ENCODE results near the gene FBF1. TPM values are rescaled to one million over a fixed set of nuclear protein-coding genes. Genes with fewer than 3 reads are reported as not detected.

Gene FBF1
- 10 to 100 TPM; 23.4 to 24.5 TPM for total RNA-seq

GRCh38 chr17:75940727-75941441 is at the start of gene FBF1:
FBF1 (minus strand) TSS chr17:75941042; CDS start chr17:75938149, 2,893 bp downstream.
- peak within 1 kb of the TSS; percentile 85 for H3K4me3 Mint-ChIP-seq
- H3K9me3 Mint-ChIP-seq (ENCODE audit: insufficient read depth) = no peaks in the 10 kb centered on the region
- H3K4me1 Mint-ChIP-seq (ENCODE audit: low read depth) = peaks cover 16% of the 10 kb centered on the region
- peak within 1 kb of the TSS; percentile 83 for H3K27ac Mint-ChIP-seq
- peak; percentile 99 for ATAC-seq
- ChIA-PET POLR2A (interaction anchor here (0.8 to 1.3 kb wide), 4 partner anchors 11 to 140 kb away, joined by 3 to 5 read pairs (median 3); partner anchors contain the start of genes ACOX1, MRPL38 and TEN1), CTCF (interaction anchor here (0.7 to 1.1 kb wide), 3 partner anchors 60 to 187 kb away, joined by 3 read pairs; partner anchors contain the start of gene CDK3)
- H3K27me3 Mint-ChIP-seq (ENCODE audit: low read depth) = no peaks in the 10 kb centered on the region
- H3K36me3 Mint-ChIP-seq (ENCODE audit: low read depth) = peaks cover 5% of the 10 kb centered on the region
- DNase-seq = peak; percentile 93

- no peak for ATAC-seq
- no peak for DNase-seq
- H3K36me3 Mint-ChIP-seq (ENCODE audit: low read depth) = peaks cover 8% of the 10 kb centered on the region
- no peak overlapping the region for H3K27ac Mint-ChIP-seq
- no peaks in the 10 kb centered on the region for H3K9me3 Mint-ChIP-seq (ENCODE audit: insufficient read depth)
- no peaks in the 10 kb centered on the region for H3K4me1 Mint-ChIP-seq (ENCODE audit: low read depth)
- POLR2A ChIA-PET = no interaction called here
- no peak overlapping the region for H3K4me3 Mint-ChIP-seq
- H3K27me3 Mint-ChIP-seq (ENCODE audit: low read depth) = no peaks in the 10 kb centered on the region
- CTCF ChIA-PET = interaction anchor here (1.3 kb wide), 1 partner anchor 13 kb away, joined by 4 read pairs; no protein-coding TSS in a partner anchor
These were observed 46.2 kb upstream of the FBF1 start for GRCh38 chr17:75987041-75987440.

- H3K4me3 Mint-ChIP-seq = no peak overlapping the region
- no peak overlapping the region for H3K27ac Mint-ChIP-seq
- CTCF ChIA-PET = no interaction called here
- H3K27me3 Mint-ChIP-seq (ENCODE audit: low read depth) = no peaks in the 10 kb centered on the region
- no peak for ATAC-seq
- no peak for DNase-seq
- H3K36me3 Mint-ChIP-seq (ENCODE audit: low read depth) = peaks cover 4% of the 10 kb centered on the region
- H3K4me1 Mint-ChIP-seq (ENCODE audit: low read depth) = peaks cover 4% of the 10 kb centered on the region
- no peaks in the 10 kb centered on the region for H3K9me3 Mint-ChIP-seq (ENCODE audit: insufficient read depth)
- POLR2A ChIA-PET = interaction anchor here (1.2 kb wide), 1 partner anchor 9 kb away, joined by 3 read pairs; no protein-coding TSS in a partner anchor
These were observed 45.1 kb upstream of the FBF1 start for GRCh38 chr17:75985986-75986385.

- DNase-seq = no peak
- H3K27ac Mint-ChIP-seq = no peak overlapping the region
- CTCF ChIA-PET = interaction anchor here (1.3 to 2.4 kb wide), 2 partner anchors 17 to 106 kb away, joined by 4 to 13 read pairs; partner anchors contain the start of gene CDK3
- H3K9me3 Mint-ChIP-seq (ENCODE audit: insufficient read depth) = no peaks in the 10 kb centered on the region
- H3K4me3 Mint-ChIP-seq = no peak overlapping the region
- no peak for ATAC-seq
- peaks cover 11% of the 10 kb centered on the region for H3K36me3 Mint-ChIP-seq (ENCODE audit: low read depth)
- POLR2A ChIA-PET = no interaction called here
- H3K4me1 Mint-ChIP-seq (ENCODE audit: low read depth) = peaks cover 17% of the 10 kb centered on the region
- no peaks in the 10 kb centered on the region for H3K27me3 Mint-ChIP-seq (ENCODE audit: low read depth)
These were observed 42.8 kb upstream of the FBF1 start for GRCh38 chr17:75983501-75984181.

GRCh38 chr17:75981019-75981615 is 40.3 kb upstream of the FBF1 start:
- Mint-ChIP-seq H3K36me3 (ENCODE audit: low read depth) (peaks cover 17% of the 10 kb centered on the region), H3K4me1 (ENCODE audit: low read depth) (peaks cover 34% of the 10 kb centered on the region), H3K9me3 (ENCODE audit: insufficient read depth) (no peaks in the 10 kb centered on the region), H3K27me3 (ENCODE audit: low read depth) (no peaks in the 10 kb centered on the region), H3K27ac (peak overlapping the region; percentile 100), H3K4me3 (peak overlapping the region; percentile 99)
- ChIA-PET CTCF (interaction anchor here (0.6 to 1.9 kb wide), 7 partner anchors 8 to 105 kb away, joined by 3 to 10 read pairs (median 3); partner anchors contain the start of gene CDK3), POLR2A (interaction anchor here (0.7 kb wide), 1 partner anchor 15 kb away, joined by 3 read pairs; no protein-coding TSS in a partner anchor)
- DNase-seq (no peak), ATAC-seq (no peak)

- Mint-ChIP-seq H3K36me3 (ENCODE audit: low read depth) (peaks cover 19% of the 10 kb centered on the region), H3K9me3 (ENCODE audit: insufficient read depth) (no peaks in the 10 kb centered on the region), H3K27ac (peak overlapping the region; percentile 100), H3K4me1 (ENCODE audit: low read depth) (peaks cover 40% of the 10 kb centered on the region), H3K4me3 (peak overlapping the region; percentile 99), H3K27me3 (ENCODE audit: low read depth) (no peaks in the 10 kb centered on the region)
- DNase-seq (no peak), ATAC-seq (no peak)
- ChIA-PET CTCF (interaction anchor here (0.6 to 1.9 kb wide), 9 partner anchors 9 to 336 kb away, joined by 3 to 10 read pairs (median 3); partner anchors contain the start of gene CDK3), POLR2A (interaction anchor here (0.6 to 0.7 kb wide), 4 partner anchors 16 to 390 kb away, joined by 3 to 4 read pairs (median 3); partner anchors contain the start of gene UNK)
These were observed 39.6 kb upstream of the FBF1 start for GRCh38 chr17:75980188-75981018.

GRCh38 chr17:75979705-75980187 is 38.9 kb upstream of the FBF1 start:
- Mint-ChIP-seq H3K36me3 (ENCODE audit: low read depth) (peaks cover 19% of the 10 kb centered on the region), H3K4me3 (peak overlapping the region; percentile 99), H3K27me3 (ENCODE audit: low read depth) (no peaks in the 10 kb centered on the region), H3K9me3 (ENCODE audit: insufficient read depth) (no peaks in the 10 kb centered on the region), H3K4me1 (ENCODE audit: low read depth) (peaks cover 40% of the 10 kb centered on the region), H3K27ac (peak overlapping the region; percentile 100)
- ChIA-PET CTCF (interaction anchor here (1.0 to 1.9 kb wide), 4 partner anchors 9 to 337 kb away, joined by 3 to 10 read pairs (median 3); partner anchors contain the start of gene CDK3), POLR2A (interaction anchor here (0.6 to 0.7 kb wide), 3 partner anchors 15 to 195 kb away, joined by 3 to 4 read pairs (median 3); partner anchors contain the start of gene UNK)
- ATAC-seq (peak; percentile 47), DNase-seq (no peak)

- POLR2A ChIA-PET = interaction anchor here (0.9 to 1.6 kb wide), 5 partner anchors 15 to 124 kb away, joined by 3 to 6 read pairs (median 5); partner anchors contain the start of genes FBF1 and WBP2
- H3K27ac Mint-ChIP-seq = peak within 1 kb of the TSS; percentile 100
- H3K4me1 Mint-ChIP-seq (ENCODE audit: low read depth) = peaks cover 42% of the 10 kb centered on the region
- DNase-seq (peak; percentile 99), ATAC-seq (peak; percentile 97)
- H3K9me3 Mint-ChIP-seq (ENCODE audit: insufficient read depth) = no peaks in the 10 kb centered on the region
- peak within 1 kb of the TSS; percentile 99 for H3K4me3 Mint-ChIP-seq
- H3K36me3 Mint-ChIP-seq (ENCODE audit: low read depth) = peaks cover 22% of the 10 kb centered on the region
- H3K27me3 Mint-ChIP-seq (ENCODE audit: low read depth) = no peaks in the 10 kb centered on the region
- CTCF ChIA-PET = interaction anchor here (0.7 to 1.9 kb wide), 3 partner anchors 13 to 35 kb away, joined by 3 to 5 read pairs (median 3); no protein-coding TSS in a partner anchor
These were observed 38.3 kb upstream of the FBF1 start, which contains the start of the genes ACOX1 and TEN1 for GRCh38 chr17:75978938-75979704. ACOX1 (minus strand) TSS chr17:75979166; CDS start chr17:75979073, 93 bp downstream. TEN1 (plus strand) TSS chr17:75979240; CDS start chr17:75986193, 6,953 bp downstream.

- ChIA-PET CTCF (interaction anchor here (1.0 kb wide), 1 partner anchor 11 kb away, joined by 3 read pairs; no protein-coding TSS in a partner anchor), POLR2A (interaction anchor here (0.6 kb wide), 1 partner anchor 354 kb away, joined by 3 read pairs; no protein-coding TSS in a partner anchor)
- DNase-seq (no peak), ATAC-seq (no peak)
- Mint-ChIP-seq H3K27ac (no peak overlapping the region), H3K36me3 (ENCODE audit: low read depth) (peaks cover 32% of the 10 kb centered on the region), H3K27me3 (ENCODE audit: low read depth) (no peaks in the 10 kb centered on the region), H3K4me1 (ENCODE audit: low read depth) (peaks cover 44% of the 10 kb centered on the region), H3K4me3 (no peak overlapping the region), H3K9me3 (ENCODE audit: insufficient read depth) (no peaks in the 10 kb centered on the region)
These were observed 35.5 kb upstream of the FBF1 start for GRCh38 chr17:75976175-75976848.

Data from activated CD8-positive, alpha-beta T cell treated with anti-CD3 and anti-CD28 coated beads, Interleukin-2, amount 10 ng/mL, durations not matched to agents 7 days and 5 days (primary cell).